ENCODE measurements around the gene EFHC1. TPM values are rescaled to one million over a fixed set of nuclear protein-coding genes. Genes with fewer than 3 reads are reported as not detected.

The EFHC1 gene
- total RNA-seq, 1 experiment from 2014 or later: 13.2 TPM

DNA sequence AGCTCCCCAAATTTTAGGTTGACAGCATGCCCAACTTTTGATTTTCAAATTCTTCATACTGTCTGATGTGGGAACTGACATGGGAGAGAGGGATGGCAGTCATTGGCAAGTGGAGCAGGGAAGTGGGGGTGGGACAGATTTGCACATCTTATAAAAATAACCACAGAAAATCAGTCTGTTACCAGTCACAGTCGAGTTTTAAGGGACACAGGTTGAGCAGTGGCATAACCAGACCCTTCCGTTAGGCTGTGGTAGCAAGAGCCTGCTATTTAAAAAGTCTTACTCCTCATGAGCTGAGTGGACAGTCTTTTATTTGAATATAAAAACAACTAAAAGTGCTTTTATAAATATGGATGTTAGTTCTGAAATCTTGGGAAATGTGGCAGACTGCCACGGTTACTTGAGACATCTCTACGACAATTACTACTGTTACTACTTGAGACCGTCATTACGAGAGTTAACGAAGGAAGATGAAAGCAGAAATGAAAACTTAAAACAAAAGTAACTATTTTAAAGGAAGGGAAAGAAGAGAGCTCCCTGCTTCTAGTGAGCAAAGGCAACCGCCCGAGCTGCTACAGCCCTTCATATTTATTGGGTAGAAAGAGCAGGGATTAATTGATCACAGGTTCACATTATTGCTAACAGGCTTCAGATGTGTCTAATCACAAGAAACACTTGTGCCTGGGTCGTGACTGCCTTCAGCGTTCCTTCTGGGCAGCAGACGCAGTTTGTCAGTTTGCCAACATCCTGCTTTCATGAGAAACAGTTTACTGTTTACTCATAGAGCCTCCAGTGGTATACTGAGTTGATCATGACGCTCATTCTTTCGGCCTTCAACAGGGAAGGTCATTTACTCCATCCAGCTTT, 71.3 kb downstream of the EFHC1 start:
- H3K27me3 ChIP-seq (ENCODE audit: insufficient read depth, low read length): no peaks in the 10 kb centered on the region
- DNase-seq: no peak
- no peaks in the 10 kb centered on the region for H4K20me1 ChIP-seq (ENCODE audit: control insufficient read depth, insufficient read depth, insufficient read length)
- no peak overlapping the region for H4K5ac ChIP-seq (ENCODE audit: insufficient read length, low read depth, low read length)
- no peaks in the 10 kb centered on the region for H3K79me1 ChIP-seq (ENCODE audit: insufficient read depth, low read depth, low read length, poor library complexity, severe bottlenecking)
- no peak overlapping the region for H3K4me2 ChIP-seq (ENCODE audit: insufficient read depth, insufficient read length, low read length)
- H3K9me3 Mint-ChIP-seq: peaks cover 0 to 2% of the 10 kb centered on the region in 2 experiments; a peak in 1 of 5 replicates
- no peak overlapping the region for H3K27ac Mint-ChIP-seq
- no peaks in the 10 kb centered on the region for H3K79me2 ChIP-seq (ENCODE audit: insufficient read depth, low read length)
- H3K14ac ChIP-seq (ENCODE audit: insufficient read depth, low read length): no peak overlapping the region
- no peak overlapping the region for H2BK5ac ChIP-seq (ENCODE audit: insufficient read length, low read length)
- no peak overlapping the region; the same call in 1 of the 2 replicates for H2BK15ac ChIP-seq (ENCODE audit: low read depth, low read length)
- H3K18ac ChIP-seq (ENCODE audit: insufficient read length, low read depth, low read length): no peak overlapping the region
- no peak overlapping the region for H3K27ac ChIP-seq (ENCODE audit: insufficient read length, low read depth, low read length)
- H3K23ac ChIP-seq (ENCODE audit: insufficient read length, low read depth, low read length): no peak overlapping the region
- no peaks in the 10 kb centered on the region for H3K9me3 ChIP-seq (ENCODE audit: control insufficient read depth, low read depth, low read length)
- peaks cover 0 to 8% (median 8%) of the 10 kb centered on the region in 3 experiments; a peak in 5 of 7 replicates for H3K36me3 Mint-ChIP-seq (ENCODE audit: insufficient read depth in 1 of 3, low read depth in 3 of 3)
- no peak overlapping the region for H4K8ac ChIP-seq (replicated peaks; ENCODE audit: insufficient read length, low read depth, low read length)
- H3K4ac ChIP-seq (ENCODE audit: low read depth, low read length): no peak overlapping the region
- H3K4me3 Mint-ChIP-seq: no peak overlapping the region
- no peaks in the 10 kb centered on the region; the same call in 1 of the 2 replicates for H3K27me3 Mint-ChIP-seq (ENCODE audit: low read depth)
- no peak overlapping the region for H3T11ph ChIP-seq (ENCODE audit: low read length)
- H3K4me1 ChIP-seq (ENCODE audit: insufficient read depth, low read length): no peaks in the 10 kb centered on the region
- no peaks in the 10 kb centered on the region for H3K4me1 Mint-ChIP-seq
- H2BK120ac ChIP-seq (ENCODE audit: low read depth, low read length, poor library complexity, severe bottlenecking): no peak overlapping the region
- no peak overlapping the region for H2AK5ac ChIP-seq (ENCODE audit: insufficient read length, low read length)
- H3K23me2 ChIP-seq (ENCODE audit: insufficient read length, low read depth, low read length, poor library complexity, severe bottlenecking): no peaks in the 10 kb centered on the region
- no peak overlapping the region for H3K9ac ChIP-seq (ENCODE audit: extremely low read depth, insufficient read length, low read length)
- H3K56ac ChIP-seq (ENCODE audit: insufficient read length, low read depth, low read length): no peak overlapping the region
- H4K91ac ChIP-seq (ENCODE audit: insufficient read length, low read depth, low read length): no peak overlapping the region
- H2AFZ ChIP-seq (ENCODE audit: low read length): no peak overlapping the region
- H2BK12ac ChIP-seq (ENCODE audit: insufficient read length, low read depth, low read length): no peak overlapping the region
- WGBS (ENCODE audit: extremely low coverage, insufficient read length, low lambda C conversion rate): no CpG with 5 or more reads among the region's 14 CpGs
- TF ChIP-seq, protein P1, sequence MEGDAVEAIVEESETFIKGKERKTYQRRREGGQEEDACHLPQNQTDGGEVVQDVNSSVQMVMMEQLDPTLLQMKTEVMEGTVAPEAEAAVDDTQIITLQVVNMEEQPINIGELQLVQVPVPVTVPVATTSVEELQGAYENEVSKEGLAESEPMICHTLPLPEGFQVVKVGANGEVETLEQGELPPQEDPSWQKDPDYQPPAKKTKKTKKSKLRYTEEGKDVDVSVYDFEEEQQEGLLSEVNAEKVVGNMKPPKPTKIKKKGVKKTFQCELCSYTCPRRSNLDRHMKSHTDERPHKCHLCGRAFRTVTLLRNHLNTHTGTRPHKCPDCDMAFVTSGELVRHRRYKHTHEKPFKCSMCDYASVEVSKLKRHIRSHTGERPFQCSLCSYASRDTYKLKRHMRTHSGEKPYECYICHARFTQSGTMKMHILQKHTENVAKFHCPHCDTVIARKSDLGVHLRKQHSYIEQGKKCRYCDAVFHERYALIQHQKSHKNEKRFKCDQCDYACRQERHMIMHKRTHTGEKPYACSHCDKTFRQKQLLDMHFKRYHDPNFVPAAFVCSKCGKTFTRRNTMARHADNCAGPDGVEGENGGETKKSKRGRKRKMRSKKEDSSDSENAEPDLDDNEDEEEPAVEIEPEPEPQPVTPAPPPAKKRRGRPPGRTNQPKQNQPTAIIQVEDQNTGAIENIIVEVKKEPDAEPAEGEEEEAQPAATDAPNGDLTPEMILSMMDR (conservative IDR thresholded peaks at IDR 0.05): no peak
- no peak overlapping the region for H2BK20ac ChIP-seq (ENCODE audit: low read depth, low read length, poor library complexity, severe bottlenecking)

All from H9 (cell line).